Inferior parietal cortex (tissue), 1 donor: ENCODE results near the gene SMC1B.
"Not testable (repeated sequence)": the region's sequence is repeated elsewhere in the genome, so short reads cannot be mapped to it uniquely, and the experiment has no call there.

Experiments used
- DNase-seq: peaks from one replicate; pipeline ENCODE4 v3.0.0-alpha.2; 2016; ENCODE audit errors: extremely low spot score

Gene SMC1B

GRCh38 chr22:45413368-45414211 lies at the start of gene SMC1B, which contains the start of gene RIBC2:
TSS of gene SMC1B (minus strand) at chr22:45413599. CDS start at chr22:45413567, 32 bp downstream.
TSS of gene RIBC2 (plus strand) at chr22:45413693. CDS start at chr22:45413887, 194 bp downstream.
- peak; percentile 53 for DNase-seq

- DNase-seq, result no peak
Observed at GRCh38 chr22:45462034-45462655, 48.7 kb upstream of the SMC1B start.

GRCh38 chr22:45460288-45461109 lies 47.1 kb upstream of the SMC1B start:
- no peak for DNase-seq

GRCh38 chr22:45459235-45459634 lies 45.8 kb upstream of the SMC1B start:
- DNase-seq, result no peak

- no peak for DNase-seq
Observed at GRCh38 chr22:45458532-45458931, 45.1 kb upstream of the SMC1B start.

- DNase-seq, result no peak
Observed at GRCh38 chr22:45456811-45457210, 43.4 kb upstream of the SMC1B start.

GRCh38 chr22:45455621-45456020 lies 42.2 kb upstream of the SMC1B start:
- no peak for DNase-seq

GRCh38 chr22:45455212-45455611 lies 41.8 kb upstream of the SMC1B start:
- DNase-seq, result no peak

GRCh38 chr22:45454275-45454674 lies 40.9 kb upstream of the SMC1B start:
- no peak for DNase-seq

- DNase-seq, result no peak
Observed at GRCh38 chr22:45453764-45454163, 40.4 kb upstream of the SMC1B start.

GRCh38 chr22:45452565-45453379 lies 39.4 kb upstream of the SMC1B start:
- DNase-seq, result no peak

GRCh38 chr22:45451972-45452371 lies 38.6 kb upstream of the SMC1B start:
- DNase-seq, result no peak

GRCh38 chr22:45450921-45451651 lies 37.7 kb upstream of the SMC1B start:
- no peak for DNase-seq

- DNase-seq, result no peak
Observed at GRCh38 chr22:45450101-45450785, 36.8 kb upstream of the SMC1B start.

GRCh38 chr22:45449442-45449841 lies 36.0 kb upstream of the SMC1B start:
- DNase-seq, result not testable (repeated sequence)

GRCh38 chr22:45448431-45448830 lies 35.0 kb upstream of the SMC1B start:
- no peak for DNase-seq

- not testable (repeated sequence) for DNase-seq
Observed at GRCh38 chr22:45447596-45447995, 34.2 kb upstream of the SMC1B start.

- no peak for DNase-seq
Observed at GRCh38 chr22:45446216-45446615, 32.8 kb upstream of the SMC1B start.

GRCh38 chr22:45445031-45445710 lies 31.8 kb upstream of the SMC1B start:
- no peak for DNase-seq
